Measurements from ENCODE around the gene DENND5B.
"Not testable (repeated sequence)": the region's sequence is repeated elsewhere in the genome, so short reads cannot be mapped to it uniquely, and the experiment has no call there.

Gene DENND5B

DNA sequence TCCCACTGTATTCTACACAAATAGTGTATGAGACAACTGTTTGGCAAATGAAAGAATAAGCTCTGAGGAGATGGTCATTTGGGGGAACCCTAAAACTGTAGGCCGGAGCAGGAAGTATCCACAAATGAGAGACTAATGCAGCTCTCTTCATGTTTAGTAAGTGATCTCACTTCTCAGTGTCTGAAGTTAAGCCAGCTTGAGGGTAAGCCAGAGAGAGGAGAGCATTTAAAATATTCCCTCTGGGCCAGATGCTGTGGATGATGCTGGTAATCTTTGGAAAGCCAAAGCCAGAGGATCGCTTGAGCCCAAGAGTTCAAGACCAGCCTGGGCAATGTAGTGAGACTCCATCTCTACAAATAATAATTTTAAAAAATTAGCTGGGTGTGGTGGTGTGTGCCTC lies 134.4 kb downstream of the DENND5B start:
- no peak for DNase-seq

DNA sequence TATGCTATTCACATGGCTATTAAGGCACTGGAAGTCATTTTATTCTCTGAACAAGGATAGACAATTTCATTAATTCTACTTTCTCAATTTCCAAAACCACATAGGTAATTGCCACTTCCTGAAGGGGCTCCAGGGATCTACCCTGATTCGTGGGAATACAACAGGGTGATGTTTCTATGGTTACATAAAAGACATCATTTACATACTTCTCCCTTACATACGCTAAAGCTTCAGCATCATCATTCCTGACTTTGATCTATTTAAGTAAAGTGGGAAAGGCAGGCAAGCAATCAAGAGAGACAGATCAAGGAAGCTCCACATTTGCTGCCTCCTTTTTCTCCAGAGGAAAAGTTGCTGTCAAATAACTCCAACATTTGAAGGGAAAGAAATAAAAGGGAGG lies 146.2 kb downstream of the DENND5B start:
- DNase-seq, result no peak

DNA sequence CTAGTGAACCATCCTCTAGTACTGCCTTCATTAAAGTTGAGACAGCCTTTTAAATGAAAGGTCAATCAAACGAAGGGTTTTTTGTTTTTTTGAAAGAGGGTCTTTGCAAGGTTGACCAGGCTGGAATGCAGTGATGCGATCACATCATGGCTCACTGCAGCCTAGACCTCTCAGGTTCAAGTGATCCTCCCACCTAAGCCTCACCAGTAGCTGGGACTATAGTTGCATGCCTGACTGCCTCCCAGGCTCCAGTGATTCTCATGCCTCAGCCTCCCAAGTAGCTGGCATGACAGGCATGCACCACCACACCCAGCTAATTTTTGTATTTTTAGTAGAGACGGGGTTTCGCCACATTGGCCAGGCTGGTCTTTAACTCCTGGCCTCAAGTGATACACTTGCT lies 150.3 kb downstream of the DENND5B start:
- no peak for DNase-seq

- DNase-seq, result no peak
Observed at GRCh38 chr12:31440134-31440533, 150.8 kb downstream of the DENND5B start.

- no peak for DNase-seq
Observed at GRCh38 chr12:31431721-31432240, 159.2 kb downstream of the DENND5B start.

DNA sequence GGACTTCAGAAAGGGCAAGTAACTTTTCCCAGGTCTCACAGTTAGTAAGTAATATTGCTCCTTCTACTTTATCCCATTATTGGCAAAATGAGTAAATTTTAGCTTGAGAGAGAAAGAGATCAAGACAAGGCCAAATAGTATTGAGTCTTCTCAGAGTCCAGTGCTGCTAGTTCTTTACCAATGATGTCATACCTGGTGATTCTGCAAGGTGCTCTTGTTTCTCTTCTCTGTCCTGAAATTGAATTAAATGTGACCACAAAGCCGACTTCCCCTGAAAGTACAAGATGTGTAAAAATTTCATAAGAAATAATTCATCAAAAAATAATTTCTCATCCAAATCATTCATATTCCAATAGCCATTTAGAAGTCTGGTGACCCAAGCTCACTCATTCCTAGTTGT lies 167.5 kb downstream of the DENND5B start:
- DNase-seq, result no peak

- no peak for DNase-seq
Observed at GRCh38 chr12:31412292-31412801, 178.6 kb downstream of the DENND5B start.

- DNase-seq, result no peak
Observed at GRCh38 chr12:31408763-31409162, 182.2 kb downstream of the DENND5B start.

- no peak for DNase-seq
Observed at GRCh38 chr12:31407562-31407961, 183.4 kb downstream of the DENND5B start.

GRCh38 chr12:31406345-31406744 lies 184.6 kb downstream of the DENND5B start:
- no peak for DNase-seq

DNA sequence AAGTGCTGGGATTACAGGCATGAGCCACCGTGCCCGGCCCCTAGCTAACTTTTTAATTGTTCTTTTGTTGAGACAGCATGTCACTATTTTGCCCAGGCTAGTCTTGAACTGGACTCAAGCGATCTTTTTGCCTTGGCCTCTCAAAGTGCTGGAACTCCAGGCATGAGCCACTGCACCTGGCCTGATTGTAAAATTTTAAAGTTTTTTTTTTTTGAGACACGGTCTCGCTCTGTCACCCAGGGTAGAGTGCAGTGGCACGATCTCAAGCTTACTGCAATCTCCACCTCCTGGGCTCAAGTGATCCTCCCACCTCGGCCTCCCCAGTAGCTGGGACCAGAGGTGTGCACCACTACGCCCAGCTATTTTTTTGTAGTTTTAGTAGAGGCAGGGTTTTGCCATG lies 185.9 kb downstream of the DENND5B start:
- no peak for DNase-seq

DNA sequence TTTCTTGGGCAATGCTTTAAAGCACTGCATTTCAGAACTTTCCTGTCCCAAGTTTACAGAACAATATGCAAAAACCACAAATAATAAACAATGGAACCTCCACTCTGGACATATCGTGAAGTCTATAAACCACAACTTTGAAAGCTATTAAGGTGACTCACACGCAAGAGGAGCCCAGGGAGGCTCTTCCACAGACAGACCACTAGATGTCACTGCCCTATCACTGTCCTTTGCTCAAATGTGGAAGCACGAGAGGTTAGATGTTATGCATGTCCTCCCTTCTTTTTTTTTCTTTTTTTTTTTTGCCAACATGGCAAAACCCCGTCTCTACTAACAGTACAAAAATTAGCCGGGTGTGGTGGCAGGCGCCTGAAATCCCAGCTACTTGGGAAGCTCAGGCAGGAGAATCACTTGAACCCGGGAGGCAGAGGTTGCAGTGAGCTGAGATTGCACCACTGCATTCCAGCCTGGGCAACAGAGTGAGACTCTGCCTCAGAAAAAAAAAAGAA lies 187.8 kb downstream of the DENND5B start:
- DNase-seq, result peak; percentile 52

DNA sequence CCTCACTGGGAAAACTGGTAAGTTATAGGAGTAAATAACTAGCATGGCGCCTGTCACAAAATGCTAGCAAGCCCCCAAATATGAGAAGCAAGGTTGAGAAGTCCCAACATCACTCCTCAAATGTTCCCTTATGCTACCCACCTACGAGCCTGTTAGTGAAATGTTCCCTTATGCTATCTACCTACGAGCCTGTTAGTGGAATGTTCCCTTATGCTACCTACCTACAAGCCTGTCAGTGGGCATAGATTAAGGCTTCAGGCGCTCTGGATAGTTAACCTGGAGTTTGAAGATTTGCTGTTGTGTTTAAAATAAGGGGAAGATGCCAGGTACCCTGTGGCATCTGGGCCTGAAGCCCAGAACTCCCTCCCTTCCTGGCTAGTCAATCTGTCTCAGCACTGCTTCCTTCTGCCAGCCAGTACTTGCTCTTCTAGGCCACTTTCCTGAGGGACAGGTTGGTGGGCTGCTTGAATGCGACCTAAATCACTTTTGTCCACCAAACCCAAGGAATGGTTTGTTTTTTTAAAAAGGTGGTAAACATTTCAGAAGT lies 197.9 kb downstream of the DENND5B start:
- DNase-seq, result no peak

DNA sequence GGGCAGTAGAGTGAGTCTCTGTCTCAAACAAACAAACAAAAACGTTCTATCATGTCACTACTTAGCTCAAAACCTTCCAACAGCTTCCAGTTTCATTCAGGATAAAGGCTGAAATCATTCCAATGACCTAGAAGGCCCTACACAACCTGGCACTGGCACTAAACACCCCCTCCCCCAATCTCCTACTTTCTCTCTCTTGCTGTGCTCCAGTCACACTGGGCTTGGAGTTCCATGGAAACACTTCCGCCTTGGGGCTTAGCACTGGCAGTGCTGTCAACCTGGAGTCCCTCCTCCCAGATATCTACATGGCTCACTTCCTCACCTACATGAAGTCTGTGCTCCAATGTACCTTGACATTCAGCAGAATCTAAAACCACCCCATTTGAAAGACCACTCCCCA lies 199.9 kb downstream of the DENND5B start:
- DNase-seq, result no peak

- no peak for DNase-seq
Observed at GRCh38 chr12:31388713-31389112, 202.2 kb downstream of the DENND5B start.

DNA sequence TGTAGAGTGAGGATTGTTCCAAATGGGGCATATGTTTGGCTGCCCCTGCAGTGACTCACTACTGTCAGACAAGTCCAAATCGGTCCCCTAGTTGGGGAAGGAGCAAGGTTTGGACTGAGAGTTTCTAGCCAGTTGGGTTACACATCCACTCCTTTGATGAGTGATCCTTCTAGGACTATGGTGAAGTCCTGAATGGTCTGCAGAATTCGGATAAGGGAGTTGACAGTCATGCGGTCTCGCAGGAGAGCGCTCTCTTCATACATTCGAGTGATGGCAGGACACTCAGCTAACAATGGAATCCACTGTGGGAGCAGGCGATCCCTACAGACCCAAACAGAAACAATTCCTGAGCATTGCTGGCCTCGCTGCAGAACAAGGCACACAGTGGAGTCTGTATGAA lies 203.5 kb downstream of the DENND5B start:
- no peak for DNase-seq

- DNase-seq, result no peak
Observed at GRCh38 chr12:31387011-31387410, 203.9 kb downstream of the DENND5B start.

- DNase-seq, result no peak
Observed at GRCh38 chr12:31386364-31386777, 204.6 kb downstream of the DENND5B start.

DNA sequence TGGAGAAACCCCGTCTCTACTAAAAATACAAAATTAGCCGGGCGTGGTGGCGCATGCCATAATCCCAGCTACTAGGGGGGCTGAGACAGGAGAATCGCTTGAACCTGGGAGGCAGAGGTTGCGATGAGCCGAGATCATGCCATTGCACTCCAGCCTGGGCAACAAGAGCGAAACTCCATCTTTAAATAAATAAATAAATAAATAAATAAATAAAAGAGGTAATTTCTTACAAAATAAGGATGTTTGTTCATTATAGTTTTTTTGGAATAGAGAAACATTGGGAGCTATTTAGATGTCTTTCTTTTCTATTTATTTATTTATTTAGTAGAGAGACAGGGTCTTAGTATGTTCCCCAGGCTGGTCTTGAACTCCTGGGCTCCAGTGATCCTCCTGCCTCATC lies 213.7 kb downstream of the DENND5B start:
- not testable (repeated sequence) for DNase-seq

DNA sequence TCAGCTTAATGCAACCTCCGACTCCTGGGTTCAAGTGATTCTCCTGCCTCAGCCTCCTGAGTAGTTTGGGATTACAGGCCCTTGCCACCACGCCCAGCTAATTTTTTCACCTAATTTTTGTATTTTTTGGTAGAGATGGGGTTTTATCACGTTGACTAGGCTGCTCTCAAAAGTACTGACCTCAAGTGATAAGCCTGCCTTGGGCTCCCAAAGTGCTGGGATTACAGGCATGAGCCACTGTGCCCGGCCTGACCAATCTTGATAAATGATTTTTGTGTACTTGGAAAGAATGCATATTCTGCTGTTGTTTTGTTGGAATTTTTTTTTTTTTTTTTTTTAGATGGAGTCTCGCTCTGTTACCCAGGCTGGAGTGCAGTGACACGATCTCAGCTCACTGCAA lies 215.5 kb downstream of the DENND5B start:
- not testable (repeated sequence) for DNase-seq

DNA sequence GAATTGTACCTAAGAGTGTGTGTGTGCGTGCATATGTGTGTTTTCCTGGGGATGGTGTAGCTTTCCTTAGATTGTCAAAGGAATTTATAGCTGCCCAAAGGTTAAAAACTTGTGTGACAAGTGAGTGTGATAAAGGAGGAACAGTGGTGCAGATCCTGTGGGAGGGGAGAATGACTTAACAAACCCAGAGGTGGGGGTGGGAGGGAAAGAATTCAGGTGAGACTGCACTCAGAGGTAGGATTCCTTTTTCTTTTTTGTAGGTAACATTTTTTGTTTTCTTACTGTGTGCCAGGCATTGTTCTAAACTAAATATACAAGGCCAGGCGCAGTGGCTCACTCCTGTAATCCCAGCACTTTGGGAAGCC lies 219.7 kb downstream of the DENND5B start:
- no peak for DNase-seq

GRCh38 chr12:31370531-31371255 lies 220.2 kb downstream of the DENND5B start:
- DNase-seq, result no peak

- no peak for DNase-seq
Observed at GRCh38 chr12:31369712-31370521, 221.0 kb downstream of the DENND5B start.

Data from CD4-positive, alpha-beta T cell treated with Interleukin-6 for 4 hours (primary cell).